Tibial artery (tissue), 4 donors: ENCODE results near the gene IGF2BP3.
"Not testable (repeated sequence)": the region's sequence is repeated elsewhere in the genome, so short reads cannot be mapped to it uniquely, and the experiment has no call there.

Source experiments
- DNase-seq, 2 donors: peaks; one replicate each; pipeline ENCODE4 v3.0.0-alpha.2; 2019
- H3K27ac ChIP-seq, 2 donors: fragments of 200-600 bp; sonication (generic) in 1 of 2; 1 replicate in 1 of 2; 2 replicates in 1 of 2; pipeline ENCODE4 v1.5.1; 2018 to 2019; ENCODE audit warnings: mild to moderate bottlenecking in 1 of 2
- H3K27me3 ChIP-seq, 2 donors: fragments of 200-600 bp; sonication (generic) in 1 of 2; one replicate each; pipeline versions ENCODE4 v1.5.1 to v1.6.0; 2016 to 2019
- H3K36me3 ChIP-seq, 3 donors: fragments of 200-600 bp; sonication (generic) in 2 of 3; one replicate each; pipeline ENCODE4 v1.5.1; 2016 to 2019; ENCODE audit warnings: mild to moderate bottlenecking in 2 of 3
- H3K4me1 ChIP-seq, 4 donors: fragments of 200-600 bp; sonication (generic) in 2 of 4; 1 replicate in 3 of 4; 2 replicates in 1 of 4; pipeline ENCODE4 v1.5.1; 2016 to 2019
- H3K4me3 ChIP-seq, 2 donors: fragments of 200-600 bp; sonication (generic) in 1 of 2; 1 replicate in 1 of 2; 2 replicates in 1 of 2; pipeline ENCODE4 v1.5.1; 2018 to 2019; ENCODE audit warnings: mild to moderate bottlenecking in 2 of 2
- H3K9me3 ChIP-seq, 3 donors: fragments of 200-600 bp; sonication (generic) in 1 of 3; one replicate each; pipeline ENCODE4 v1.5.1; 2016 to 2019
- CTCF ChIP-seq, 2 experiments: fragments of 200-600 bp in 1 of 2; fragments of 450-650 bp in 1 of 2; IDR thresholded peaks; one replicate each; pipeline ENCODE4 v1.5.1; 2017 to 2019; ENCODE audit warnings: antibody characterized with exemption in 2 of 2, mild to moderate bottlenecking in 1 of 2, moderate library complexity in 1 of 2
- intact Hi-C: fragments of 100-400 bp; cut with DNase I; formaldehyde crosslinking; loops from one replicate; pipeline ENCODE4 v1.15.0; 2023; ENCODE audit warnings: low total_unique reads

Gene IGF2BP3

GRCh38 chr7:23490357-23491135, 20.3 kb upstream of the IGF2BP3 start:
- intact Hi-C loops: no loop called here
- no peaks in the 10 kb centered on the region for H3K36me3 ChIP-seq
- no peaks in the 10 kb centered on the region for H3K9me3 ChIP-seq
- H3K4me1 ChIP-seq: peaks cover 0 to 7% (median 0%) of the 10 kb centered on the region in 4 donors
- peak overlapping the region; percentile 60 to 64 for H3K4me3 ChIP-seq
- no peak for TF ChIP-seq CTCF (IDR thresholded peaks at IDR 0.05)
- no peaks in the 10 kb centered on the region for H3K27me3 ChIP-seq
- peak overlapping the region; percentile 66 to 68 for H3K27ac ChIP-seq
- peak in 1 of 2 donors; percentile 68 for DNase-seq

GRCh38 chr7:23488714-23489113, 18.4 kb upstream of the IGF2BP3 start:
- H3K27ac ChIP-seq, H3K27me3 ChIP-seq, H3K36me3 ChIP-seq, H3K4me1 ChIP-seq, H3K4me3 ChIP-seq, intact Hi-C loops, H3K9me3 ChIP-seq, DNase-seq: not testable (repeated sequence)

GRCh38 chr7:23487670-23488069, 17.4 kb upstream of the IGF2BP3 start:
- Histone ChIP-seq H3K27me3 (peaks cover 0 to 3% of the 10 kb centered on the region in 2 donors), H3K4me1 (peaks cover 0 to 7% (median 0%) of the 10 kb centered on the region in 4 donors), H3K36me3 (no peaks in the 10 kb centered on the region), H3K27ac (no peak overlapping the region), H3K4me3 (no peak overlapping the region), H3K9me3 (no peaks in the 10 kb centered on the region)
- DNase-seq: no peak
- TF ChIP-seq CTCF (IDR thresholded peaks at IDR 0.05): no peak
- intact Hi-C loops: no loop called here

GRCh38 chr7:23486002-23486773, 15.9 kb upstream of the IGF2BP3 start:
- no peak for TF ChIP-seq CTCF (IDR thresholded peaks at IDR 0.05)
- no peak overlapping the region for H3K27ac ChIP-seq
- H3K4me3 ChIP-seq: no peak overlapping the region
- intact Hi-C loops: no loop called here
- H3K36me3 ChIP-seq: no peaks in the 10 kb centered on the region
- peaks cover 0 to 4% of the 10 kb centered on the region in 2 donors for H3K27me3 ChIP-seq
- no peaks in the 10 kb centered on the region for H3K9me3 ChIP-seq
- DNase-seq: no peak
- peaks cover 0 to 6% (median 0%) of the 10 kb centered on the region in 4 donors for H3K4me1 ChIP-seq

GRCh38 chr7:23482686-23483085, 12.4 kb upstream of the IGF2BP3 start:
- DNase-seq: no peak
- no peak for TF ChIP-seq CTCF (IDR thresholded peaks at IDR 0.05)
- H3K9me3 ChIP-seq: no peaks in the 10 kb centered on the region
- peaks cover 0 to 35% of the 10 kb centered on the region in 2 donors for H3K27me3 ChIP-seq
- intact Hi-C loops: no loop called here
- H3K4me1 ChIP-seq: no peaks in the 10 kb centered on the region
- H3K27ac ChIP-seq: no peak overlapping the region
- no peaks in the 10 kb centered on the region for H3K36me3 ChIP-seq
- no peak overlapping the region for H3K4me3 ChIP-seq
